Frontal cortex (tissue), 4 donors: ENCODE data around the gene ARL5C. TPM values are rescaled to one million over a fixed set of nuclear protein-coding genes. Genes with fewer than 3 reads are reported as not detected.

Source experiments
- DNase-seq, 2 donors: peaks; one replicate each; pipeline ENCODE4 v3.0.0; 2012; ENCODE audit warnings: low spot score in 2 of 2
- FAIRE-seq: peaks from 2 replicates; lab custom pipeline; 2012; peaks lifted over from hg19 to GRCh38; lab: Jason Lieb, UNC
- total RNA-seq: library from RNA; depleted of rRNA; stranded (reverse); fragments of >200 nt; gene quantifications from one replicate; pipeline ENCODE4 v1.2.3, GENCODE V29; 2014
- donor health status: control.
- donor health status: control.
- donor health status: control.

The ARL5C gene
- total RNA-seq, 1 donor from 2014 or later = not detected

GRCh38 chr17:39115135-39115534 is 50.8 kb downstream of the ARL5C start:
- no peak for DNase-seq
- no peak for FAIRE-seq

GRCh38 chr17:39114723-39115122 is 51.2 kb downstream of the ARL5C start:
- FAIRE-seq = no peak

GRCh38 chr17:39113871-39114270 is 52.1 kb downstream of the ARL5C start:
- no peak for DNase-seq
- FAIRE-seq = no peak

More at GRCh38 chr17:39114723-39115122, 51.2 kb downstream of the ARL5C start:
- DNase-seq = no peak

GRCh38 chr17:39110435-39111136 is 55.4 kb downstream of the ARL5C start:
- DNase-seq (no peak), FAIRE-seq (no peak)

GRCh38 chr17:39108461-39109375 is 57.2 kb downstream of the ARL5C start:
- DNase-seq (no peak), FAIRE-seq (no peak)

- no peak for FAIRE-seq
- DNase-seq = no peak
Measured at GRCh38 chr17:39107973-39108372, 58.0 kb downstream of the ARL5C start.

GRCh38 chr17:39107155-39107554 is 58.8 kb downstream of the ARL5C start:
- no peak for DNase-seq
- FAIRE-seq = no peak

Other genes starting within 250 kb of the ARL5C start
- gene FBXO47, start 198.8 kb downstream of the ARL5C start, total RNA-seq = not detected
- 9.8 TPM for gene PLXDC1, start 14.5 kb downstream of the ARL5C start, total RNA-seq
- gene CACNB1, start 31.5 kb upstream of the ARL5C start, total RNA-seq = 14.3 TPM
- 1,210 TPM for gene RPL19, start 34.1 kb upstream of the ARL5C start, total RNA-seq
- under 0.01 TPM for gene STAC2, start 59.8 kb upstream of the ARL5C start, total RNA-seq
- 18.3 TPM for gene FBXL20, start 235.5 kb upstream of the ARL5C start, total RNA-seq